Measurements from ENCODE around the gene VEGFB. TPM values are rescaled to one million over a fixed set of nuclear protein-coding genes. Genes with fewer than 3 reads are reported as not detected.

Gene VEGFB
- total RNA-seq, 6 experiments from 2014 or later, result 7.5 to 33.2 (median 16.6) TPM

DNA sequence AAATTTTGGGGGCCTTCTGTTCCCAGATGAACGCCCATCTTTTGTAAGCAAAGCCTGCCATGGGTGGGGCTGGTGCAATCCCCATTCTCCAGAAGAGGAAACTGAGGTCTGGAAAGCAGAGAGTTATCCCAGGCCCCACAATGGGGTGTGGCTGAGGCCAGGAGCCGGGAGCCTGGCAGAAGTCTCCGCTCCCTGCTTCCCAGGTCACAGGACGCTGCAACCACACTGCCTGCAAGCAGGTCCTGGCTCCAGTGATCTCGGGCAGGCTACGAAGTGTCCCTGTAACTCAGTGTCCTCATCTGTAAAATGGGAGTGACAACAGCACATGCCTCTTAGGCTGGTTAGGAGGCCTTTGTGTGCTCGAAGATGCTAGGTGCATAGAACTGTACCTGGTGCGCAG, 18.7 kb downstream of the VEGFB start:
- peaks cover 0 to 5% (median 0%) of the 10 kb centered on the region in 4 donors for H3K36me3 ChIP-seq
- no peak overlapping the region for H3K27ac ChIP-seq
- peaks cover 0 to 20% (median 10%) of the 10 kb centered on the region in 4 donors for H3K4me1 ChIP-seq
- 71% methylated on average over 6 of the region's 8 CpGs for WGBS (ENCODE audit: insufficient coverage, low coverage, low lambda C conversion rate, missing lambda C conversion rate)
- H3K27me3 ChIP-seq, result no peaks in the 10 kb centered on the region
- intact Hi-C loops (cut with DNase I), result no loop called here
- no peak for ATAC-seq
- no peak for TF ChIP-seq POLR2A (IDR thresholded peaks at IDR 0.05)
- TF ChIP-seq, protein P1, sequence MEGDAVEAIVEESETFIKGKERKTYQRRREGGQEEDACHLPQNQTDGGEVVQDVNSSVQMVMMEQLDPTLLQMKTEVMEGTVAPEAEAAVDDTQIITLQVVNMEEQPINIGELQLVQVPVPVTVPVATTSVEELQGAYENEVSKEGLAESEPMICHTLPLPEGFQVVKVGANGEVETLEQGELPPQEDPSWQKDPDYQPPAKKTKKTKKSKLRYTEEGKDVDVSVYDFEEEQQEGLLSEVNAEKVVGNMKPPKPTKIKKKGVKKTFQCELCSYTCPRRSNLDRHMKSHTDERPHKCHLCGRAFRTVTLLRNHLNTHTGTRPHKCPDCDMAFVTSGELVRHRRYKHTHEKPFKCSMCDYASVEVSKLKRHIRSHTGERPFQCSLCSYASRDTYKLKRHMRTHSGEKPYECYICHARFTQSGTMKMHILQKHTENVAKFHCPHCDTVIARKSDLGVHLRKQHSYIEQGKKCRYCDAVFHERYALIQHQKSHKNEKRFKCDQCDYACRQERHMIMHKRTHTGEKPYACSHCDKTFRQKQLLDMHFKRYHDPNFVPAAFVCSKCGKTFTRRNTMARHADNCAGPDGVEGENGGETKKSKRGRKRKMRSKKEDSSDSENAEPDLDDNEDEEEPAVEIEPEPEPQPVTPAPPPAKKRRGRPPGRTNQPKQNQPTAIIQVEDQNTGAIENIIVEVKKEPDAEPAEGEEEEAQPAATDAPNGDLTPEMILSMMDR (IDR thresholded peaks at IDR 0.05), result no peak
- H3K9me3 ChIP-seq, result no peaks in the 10 kb centered on the region
- no peak overlapping the region for H3K4me3 ChIP-seq
- DNase-seq, result no peak

DNA sequence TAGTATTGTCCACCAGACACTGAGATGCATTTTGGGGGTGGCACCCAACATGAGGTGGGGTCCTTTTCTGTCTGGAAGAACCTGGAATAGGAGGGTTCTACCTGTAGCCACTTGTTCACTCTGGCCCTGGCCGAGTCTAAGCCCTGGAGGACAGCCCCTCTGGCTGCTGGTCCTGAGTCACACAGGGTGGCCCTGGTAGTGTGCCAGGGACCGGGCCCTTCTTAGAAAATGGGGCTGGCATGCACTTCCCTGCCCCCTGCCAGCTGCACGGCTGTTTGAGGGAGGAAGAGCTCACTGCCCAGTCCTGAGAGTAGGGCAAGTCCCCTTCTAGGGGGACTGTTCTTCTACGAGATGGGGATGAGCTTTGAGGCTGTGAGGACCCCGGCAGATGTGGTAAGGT, 19.1 kb downstream of the VEGFB start:
- no peak overlapping the region for H3K27ac ChIP-seq
- ATAC-seq (no peak), DNase-seq (no peak)
- TF ChIP-seq, protein P1 (IDR thresholded peaks at IDR 0.05), result no peak
- no peak for TF ChIP-seq POLR2A (IDR thresholded peaks at IDR 0.05)
- peaks cover 0 to 5% (median 0%) of the 10 kb centered on the region in 4 donors for H3K36me3 ChIP-seq
- no peaks in the 10 kb centered on the region for H3K27me3 ChIP-seq
- no peak overlapping the region for H3K4me3 ChIP-seq
- intact Hi-C loops (cut with DNase I), result no loop called here
- H3K9me3 ChIP-seq, result no peaks in the 10 kb centered on the region
- 61% methylated on average over 3 of the region's 5 CpGs for WGBS (ENCODE audit: insufficient coverage, low coverage, low lambda C conversion rate, missing lambda C conversion rate)
- H3K4me1 ChIP-seq, result peaks cover 0 to 20% (median 10%) of the 10 kb centered on the region in 4 donors

DNA sequence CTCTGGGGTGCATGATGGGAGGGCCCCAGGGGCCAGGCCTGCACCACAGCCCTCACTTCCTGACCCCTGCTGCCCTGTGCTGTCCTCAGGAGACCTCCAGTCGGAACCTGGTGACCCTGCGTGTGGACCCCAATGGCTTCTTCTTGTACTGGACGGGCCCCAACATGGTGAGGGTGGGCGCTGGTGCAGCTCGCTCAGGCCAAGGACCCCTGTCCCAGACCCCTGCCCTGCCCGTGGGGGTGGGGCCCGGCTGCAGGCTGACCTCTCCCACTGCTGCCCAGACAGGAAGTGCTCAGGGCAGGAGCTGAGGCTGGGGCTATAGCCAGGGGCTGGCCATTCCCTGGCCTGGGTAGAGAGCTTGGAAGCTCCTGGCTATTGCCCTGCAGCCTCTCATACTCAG, 19.9 kb downstream of the VEGFB start:
- TF ChIP-seq POLR2A (IDR thresholded peaks at IDR 0.05), result no peak
- TF ChIP-seq, protein P1 (IDR thresholded peaks at IDR 0.05), result no peak
- Histone ChIP-seq H3K27me3 (no peaks in the 10 kb centered on the region), H3K4me1 (peaks cover 0 to 18% (median 8%) of the 10 kb centered on the region in 4 donors), H3K27ac (no peak overlapping the region), H3K4me3 (no peak overlapping the region), H3K9me3 (no peaks in the 10 kb centered on the region), H3K36me3 (peaks cover 0 to 5% (median 0%) of the 10 kb centered on the region in 4 donors)
- DNase-seq (no peak), ATAC-seq (no peak)
- intact Hi-C loops (cut with DNase I), result no loop called here
- no CpG with 5 or more reads among the region's 7 CpGs for WGBS (ENCODE audit: insufficient coverage, low coverage, low lambda C conversion rate, missing lambda C conversion rate)

DNA sequence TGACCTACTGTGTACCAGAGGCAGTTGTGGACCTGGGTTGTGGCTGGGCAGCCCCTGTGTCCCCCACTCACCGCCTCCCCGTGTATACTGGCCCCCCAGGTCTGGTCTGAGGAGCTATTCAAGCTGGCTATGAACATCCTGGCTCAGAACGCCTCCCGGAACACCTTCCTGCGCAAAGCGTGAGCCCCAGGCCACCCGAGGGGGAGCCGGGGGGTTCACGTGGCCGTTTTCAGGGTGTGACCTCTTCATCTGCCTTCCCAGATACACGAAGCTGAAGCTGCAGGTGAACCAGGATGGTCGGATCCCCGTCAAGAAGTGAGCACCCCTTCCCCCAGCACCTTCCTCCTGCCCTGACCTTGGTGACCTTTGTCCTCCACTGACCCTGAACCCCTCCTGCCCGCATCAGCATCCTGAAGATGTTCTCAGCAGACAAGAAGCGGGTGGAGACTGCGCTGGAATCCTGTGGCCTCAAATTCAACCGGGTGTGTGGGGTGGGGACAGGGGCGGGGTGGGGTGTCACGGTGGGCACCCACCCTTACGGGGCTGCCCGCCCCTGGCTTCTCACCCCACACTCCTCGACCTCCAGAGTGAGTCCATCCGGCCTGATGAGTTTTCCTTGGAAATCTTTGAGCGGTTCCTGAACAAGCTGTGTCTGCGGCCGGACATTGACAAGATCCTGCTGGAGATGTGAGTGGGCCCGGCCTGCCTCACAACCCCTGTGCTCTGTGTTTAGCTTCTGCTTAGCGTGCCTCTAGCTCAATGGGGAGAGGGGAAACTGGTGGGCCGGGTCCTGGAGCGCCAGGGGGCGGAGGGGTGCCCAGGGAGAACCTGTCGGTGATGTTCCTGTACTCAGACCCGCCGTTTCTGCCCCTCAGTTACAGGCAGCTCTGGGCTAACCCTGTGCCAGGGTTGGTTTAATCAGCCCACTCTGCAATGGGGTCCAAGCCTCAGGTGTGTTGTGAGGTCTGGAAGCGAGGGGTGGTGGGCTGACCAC, 21.0 kb downstream of the VEGFB start:
- no peaks in the 10 kb centered on the region for H3K27me3 ChIP-seq
- H3K36me3 ChIP-seq, result peaks cover 0 to 5% (median 0%) of the 10 kb centered on the region in 4 donors
- DNase-seq, result no peak
- WGBS (ENCODE audit: insufficient coverage, low coverage, low lambda C conversion rate, missing lambda C conversion rate), result 95% methylated on average over 4 of the region's 35 CpGs
- ATAC-seq, result no peak
- TF ChIP-seq POLR2A (IDR thresholded peaks at IDR 0.05), result no peak
- TF ChIP-seq, protein P1 (IDR thresholded peaks at IDR 0.05), result no peak
- intact Hi-C loops (cut with DNase I), result no loop called here
- no peak overlapping the region for H3K27ac ChIP-seq
- no peaks in the 10 kb centered on the region for H3K9me3 ChIP-seq
- peaks cover 0 to 7% (median 3%) of the 10 kb centered on the region in 4 donors for H3K4me1 ChIP-seq
- H3K4me3 ChIP-seq, result no peak overlapping the region
